ENCODE results near the gene HOXD1. TPM values are rescaled to one million over a fixed set of nuclear protein-coding genes. Genes with fewer than 3 reads are reported as not detected.

The HOXD1 gene
- total RNA-seq, 1 donor: not detected

GRCh38 chr2:176165370-176166050 lies 23.0 kb upstream of the HOXD1 start:
- no peak for DNase-seq (ENCODE audit: insufficient read length, low spot score, missing footprints)
- Histone ChIP-seq H4K20me1 (ENCODE audit: insufficient read depth, low read length) (no peaks in the 10 kb centered on the region), H3K4me1 (ENCODE audit: insufficient read depth, low read length) (peaks cover 15% of the 10 kb centered on the region), H3K4me2 (ENCODE audit: insufficient read depth, low read length) (peak overlapping the region; percentile 69), H3K27me3 (ENCODE audit: insufficient read depth, low read length) (peaks cover 62% of the 10 kb centered on the region), H3K9me3 (ENCODE audit: low read depth, low read length) (no peaks in the 10 kb centered on the region), H3K36me3 (ENCODE audit: insufficient read depth, low read length) (no peaks in the 10 kb centered on the region), H3K4me3 (ENCODE audit: insufficient read depth, low read length) (peak overlapping the region; percentile 49), H3K27ac (ENCODE audit: low read depth, low read length) (no peak overlapping the region), H2AFZ (ENCODE audit: low read length) (no peak overlapping the region), H3K79me2 (ENCODE audit: insufficient read depth, low read length) (no peaks in the 10 kb centered on the region)
- TF ChIP-seq, protein P1, sequence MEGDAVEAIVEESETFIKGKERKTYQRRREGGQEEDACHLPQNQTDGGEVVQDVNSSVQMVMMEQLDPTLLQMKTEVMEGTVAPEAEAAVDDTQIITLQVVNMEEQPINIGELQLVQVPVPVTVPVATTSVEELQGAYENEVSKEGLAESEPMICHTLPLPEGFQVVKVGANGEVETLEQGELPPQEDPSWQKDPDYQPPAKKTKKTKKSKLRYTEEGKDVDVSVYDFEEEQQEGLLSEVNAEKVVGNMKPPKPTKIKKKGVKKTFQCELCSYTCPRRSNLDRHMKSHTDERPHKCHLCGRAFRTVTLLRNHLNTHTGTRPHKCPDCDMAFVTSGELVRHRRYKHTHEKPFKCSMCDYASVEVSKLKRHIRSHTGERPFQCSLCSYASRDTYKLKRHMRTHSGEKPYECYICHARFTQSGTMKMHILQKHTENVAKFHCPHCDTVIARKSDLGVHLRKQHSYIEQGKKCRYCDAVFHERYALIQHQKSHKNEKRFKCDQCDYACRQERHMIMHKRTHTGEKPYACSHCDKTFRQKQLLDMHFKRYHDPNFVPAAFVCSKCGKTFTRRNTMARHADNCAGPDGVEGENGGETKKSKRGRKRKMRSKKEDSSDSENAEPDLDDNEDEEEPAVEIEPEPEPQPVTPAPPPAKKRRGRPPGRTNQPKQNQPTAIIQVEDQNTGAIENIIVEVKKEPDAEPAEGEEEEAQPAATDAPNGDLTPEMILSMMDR (IDR thresholded peaks at IDR 0.05; ENCODE audit: extremely low read depth, low read depth, low read length): no peak

GRCh38 chr2:176166272-176166671 lies 22.2 kb upstream of the HOXD1 start:
- no peak overlapping the region for H2AFZ ChIP-seq (ENCODE audit: low read length)
- H4K20me1 ChIP-seq (ENCODE audit: insufficient read depth, low read length): no peaks in the 10 kb centered on the region
- H3K4me3 ChIP-seq (ENCODE audit: insufficient read depth, low read length): no peak overlapping the region
- TF ChIP-seq, protein P1 (IDR thresholded peaks at IDR 0.05; ENCODE audit: extremely low read depth, low read depth, low read length): no peak
- no peak overlapping the region for H3K27ac ChIP-seq (ENCODE audit: low read depth, low read length)
- H3K27me3 ChIP-seq (ENCODE audit: insufficient read depth, low read length): peaks cover 55% of the 10 kb centered on the region
- H3K4me1 ChIP-seq (ENCODE audit: insufficient read depth, low read length): peaks cover 15% of the 10 kb centered on the region
- no peak overlapping the region for H3K4me2 ChIP-seq (ENCODE audit: insufficient read depth, low read length)
- no peaks in the 10 kb centered on the region for H3K36me3 ChIP-seq (ENCODE audit: insufficient read depth, low read length)
- H3K79me2 ChIP-seq (ENCODE audit: insufficient read depth, low read length): no peaks in the 10 kb centered on the region
- H3K9me3 ChIP-seq (ENCODE audit: low read depth, low read length): no peaks in the 10 kb centered on the region
- peak; percentile 50 for DNase-seq (ENCODE audit: insufficient read length, low spot score, missing footprints)

DNA sequence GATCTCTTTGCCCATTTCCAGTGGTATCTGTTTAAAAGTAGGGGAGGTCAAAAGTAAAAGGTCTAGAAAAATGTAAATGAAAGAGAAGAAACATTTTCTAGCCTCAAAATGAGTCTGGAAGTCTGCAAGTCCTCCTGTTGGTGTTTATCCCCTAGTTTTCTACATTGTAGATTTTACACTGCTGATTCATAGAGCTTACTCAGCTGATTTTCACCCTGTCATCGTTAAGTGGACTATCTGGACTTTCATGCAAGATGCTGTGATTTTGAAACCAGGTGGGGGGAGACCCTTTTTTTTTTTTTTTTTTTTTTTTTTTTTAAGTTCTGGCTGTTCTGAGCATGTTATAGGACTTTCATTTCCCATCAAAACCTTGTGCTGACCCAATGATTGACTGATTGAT lies 21.1 kb upstream of the HOXD1 start:
- H3K27me3 ChIP-seq (ENCODE audit: insufficient read depth, low read length): peaks cover 51% of the 10 kb centered on the region
- no peak overlapping the region for H2AFZ ChIP-seq (ENCODE audit: low read length)
- H3K36me3 ChIP-seq (ENCODE audit: insufficient read depth, low read length): no peaks in the 10 kb centered on the region
- H3K9me3 ChIP-seq (ENCODE audit: low read depth, low read length): no peaks in the 10 kb centered on the region
- no peak overlapping the region for H3K27ac ChIP-seq (ENCODE audit: low read depth, low read length)
- H3K4me2 ChIP-seq (ENCODE audit: insufficient read depth, low read length): no peak overlapping the region
- H3K79me2 ChIP-seq (ENCODE audit: insufficient read depth, low read length): no peaks in the 10 kb centered on the region
- H3K4me3 ChIP-seq (ENCODE audit: insufficient read depth, low read length): no peak overlapping the region
- TF ChIP-seq, protein P1 (IDR thresholded peaks at IDR 0.05; ENCODE audit: extremely low read depth, low read depth, low read length): no peak
- DNase-seq (ENCODE audit: insufficient read length, low spot score, missing footprints): peak; percentile 86
- H4K20me1 ChIP-seq (ENCODE audit: insufficient read depth, low read length): no peaks in the 10 kb centered on the region
- peaks cover 5% of the 10 kb centered on the region for H3K4me1 ChIP-seq (ENCODE audit: insufficient read depth, low read length)

DNA sequence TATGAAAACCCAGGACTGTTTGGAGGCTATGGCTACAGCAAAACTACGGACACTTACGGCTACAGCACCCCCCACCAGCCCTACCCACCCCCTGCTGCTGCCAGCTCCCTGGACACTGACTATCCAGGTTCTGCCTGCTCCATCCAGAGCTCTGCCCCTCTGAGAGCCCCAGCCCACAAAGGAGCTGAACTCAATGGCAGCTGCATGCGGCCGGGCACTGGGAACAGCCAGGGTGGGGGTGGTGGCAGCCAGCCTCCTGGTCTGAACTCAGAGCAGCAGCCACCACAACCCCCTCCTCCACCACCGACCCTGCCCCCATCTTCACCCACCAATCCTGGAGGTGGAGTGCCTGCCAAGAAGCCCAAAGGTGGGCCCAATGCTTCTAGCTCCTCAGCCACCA lies 19.3 kb upstream of the HOXD1 start:
- Histone ChIP-seq H3K79me2 (ENCODE audit: insufficient read depth, low read length) (no peaks in the 10 kb centered on the region), H2AFZ (ENCODE audit: low read length) (no peak overlapping the region), H3K9me3 (ENCODE audit: low read depth, low read length) (no peaks in the 10 kb centered on the region), H3K4me3 (ENCODE audit: insufficient read depth, low read length) (no peak overlapping the region), H3K4me1 (ENCODE audit: insufficient read depth, low read length) (peaks cover 4% of the 10 kb centered on the region), H3K27me3 (ENCODE audit: insufficient read depth, low read length) (peaks cover 52% of the 10 kb centered on the region), H3K27ac (ENCODE audit: low read depth, low read length) (no peak overlapping the region), H3K4me2 (ENCODE audit: insufficient read depth, low read length) (no peak overlapping the region), H4K20me1 (ENCODE audit: insufficient read depth, low read length) (no peaks in the 10 kb centered on the region), H3K36me3 (ENCODE audit: insufficient read depth, low read length) (no peaks in the 10 kb centered on the region)
- TF ChIP-seq, protein P1 (IDR thresholded peaks at IDR 0.05; ENCODE audit: extremely low read depth, low read depth, low read length): no peak
- DNase-seq (ENCODE audit: insufficient read length, low spot score, missing footprints): peak; percentile 54
